ENCODE data around the gene GAB1.

The GAB1 gene

GRCh38 chr4:143514497-143514896, 177.8 kb downstream of the GAB1 start:
- H3K4me3 ChIP-seq (ENCODE audit: low read depth, low read length): peak overlapping the region; percentile 95
- DNase-seq (ENCODE audit: low read depth): no peak
- no peak for TF ChIP-seq CTCF (IDR thresholded peaks at IDR 0.05; ENCODE audit: control insufficient read depth, extremely low read depth, insufficient read depth)

- no peak for TF ChIP-seq CTCF (IDR thresholded peaks at IDR 0.05; ENCODE audit: control insufficient read depth, extremely low read depth, insufficient read depth)
- peak overlapping the region; percentile 95 for H3K4me3 ChIP-seq (ENCODE audit: low read depth, low read length)
- no peak for DNase-seq (ENCODE audit: low read depth)
Measured at GRCh38 chr4:143514901-143515300, 178.2 kb downstream of the GAB1 start.

DNA sequence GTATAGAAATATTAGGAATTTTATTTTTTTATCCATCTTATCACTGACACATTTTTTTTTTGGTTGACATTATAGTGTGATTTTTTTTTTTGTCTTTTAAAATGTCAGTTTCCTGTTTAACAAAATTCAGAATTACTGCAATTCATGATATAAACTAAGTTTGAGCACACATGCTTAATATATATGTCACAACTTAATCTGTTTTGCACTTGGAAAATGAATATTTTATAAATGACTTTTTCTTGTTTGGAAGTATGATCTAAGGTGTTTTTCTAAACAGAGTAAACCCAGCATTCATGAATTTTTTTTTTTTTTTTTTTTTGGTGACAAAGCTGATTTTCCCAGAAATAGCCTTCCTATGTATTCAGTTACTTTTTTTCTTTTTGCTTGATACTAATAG, 179.2 kb downstream of the GAB1 start:
- TF ChIP-seq CTCF (IDR thresholded peaks at IDR 0.05; ENCODE audit: control insufficient read depth, extremely low read depth, insufficient read depth): no peak
- H3K4me3 ChIP-seq (ENCODE audit: low read depth, low read length): no peak overlapping the region

DNA sequence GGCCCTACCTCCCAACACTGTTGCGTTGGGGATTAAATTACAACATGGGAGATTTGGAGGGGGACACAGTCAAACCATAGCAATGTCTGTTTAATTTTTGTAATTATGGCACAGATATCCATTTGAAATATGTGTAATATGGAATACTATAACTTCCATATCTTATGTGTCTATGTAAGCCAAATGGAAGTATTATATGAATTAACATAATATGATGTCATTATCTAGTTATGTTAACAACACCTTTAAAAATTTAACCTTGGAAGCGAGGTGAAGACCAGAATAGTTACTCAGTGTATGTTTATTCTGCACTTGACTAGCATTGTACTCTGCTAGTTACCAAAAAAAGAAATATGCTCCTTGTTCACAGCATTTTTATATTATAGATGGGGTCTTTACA, 181.1 kb downstream of the GAB1 start:
- no peak for TF ChIP-seq CTCF (IDR thresholded peaks at IDR 0.05; ENCODE audit: control insufficient read depth, extremely low read depth, insufficient read depth)
- no peak overlapping the region for H3K4me3 ChIP-seq (ENCODE audit: low read depth, low read length)
- DNase-seq (ENCODE audit: low read depth): no peak

More for the DNA sequence above, 179.2 kb downstream of the GAB1 start:
- DNase-seq (ENCODE audit: low read depth): no peak

Data from LNCaP clone FGC (cell line).